Germinal center (tissue), 1 donor: Measurements from ENCODE around the gene CDKL2.
"Not testable (repeated sequence)": the region's sequence is repeated elsewhere in the genome, so short reads cannot be mapped to it uniquely, and the experiment has no call there.

Experiments used
- DNase-seq: peaks from one replicate; pipeline ENCODE4 v3.0.0; 2012; ENCODE audit warnings: mixed read lengths, low spot score

CDKL2 gene

GRCh38 chr4:75552452-75552851 lies 77.9 kb downstream of the CDKL2 start:
- no peak for DNase-seq

DNA sequence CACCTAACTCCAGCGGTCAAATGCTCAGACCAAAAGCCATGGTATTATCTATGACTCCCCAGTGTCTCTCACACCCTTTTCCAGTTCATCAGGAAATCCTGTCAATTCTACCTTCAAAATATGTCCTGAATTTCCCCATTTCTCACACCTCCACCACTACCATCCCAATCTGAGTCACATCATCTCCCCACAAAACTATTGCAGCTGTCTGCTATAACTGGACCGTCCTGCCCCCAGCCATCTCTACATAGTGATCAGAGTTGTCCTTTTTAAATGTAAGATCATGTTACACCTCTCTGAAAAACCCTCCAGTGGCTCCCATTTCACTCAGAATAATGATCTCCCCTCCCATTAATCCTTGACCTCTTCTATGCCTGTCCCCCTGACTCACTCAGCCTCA lies 81.3 kb downstream of the CDKL2 start:
- no peak for DNase-seq

GRCh38 chr4:75547647-75548387 lies 82.5 kb downstream of the CDKL2 start:
- DNase-seq = no peak

DNA sequence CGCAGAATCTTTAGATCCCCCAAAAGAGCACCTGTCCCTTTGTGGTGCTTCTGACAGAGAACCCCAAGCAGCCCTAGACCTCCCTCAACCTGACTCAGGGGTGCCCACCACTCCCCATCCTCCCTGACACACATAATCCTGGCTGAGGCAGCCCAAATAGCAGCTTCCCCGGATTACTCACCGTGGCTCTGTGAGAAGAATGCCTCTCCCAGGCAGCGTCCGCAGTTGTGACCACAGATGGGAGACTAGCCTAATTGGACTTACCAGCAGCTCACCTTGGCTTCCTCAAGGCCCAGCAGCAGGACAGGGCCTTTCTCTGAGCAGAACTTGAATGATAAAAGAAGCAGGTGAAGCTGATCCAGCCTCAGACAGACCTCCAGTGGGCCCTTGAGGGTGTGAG lies 84.8 kb downstream of the CDKL2 start:
- no peak for DNase-seq

DNA sequence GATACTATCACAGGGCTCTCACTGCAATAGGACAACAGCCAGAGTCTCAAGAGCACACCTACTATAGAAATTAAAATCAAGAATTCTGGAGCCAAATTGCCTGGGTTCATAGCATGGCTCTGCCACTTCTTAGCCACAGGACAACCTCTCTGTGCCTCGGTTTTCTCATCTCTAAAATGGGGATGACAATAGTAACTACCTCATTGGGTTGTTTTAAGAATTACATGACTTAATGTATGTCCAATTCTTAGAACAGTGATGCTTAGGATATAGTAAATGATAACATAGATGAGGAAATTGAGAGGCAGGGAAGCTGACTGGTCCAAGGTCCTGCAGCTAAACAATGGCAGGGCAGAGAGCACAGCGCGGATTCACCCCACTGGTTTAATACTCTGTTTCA lies 85.5 kb downstream of the CDKL2 start:
- DNase-seq = no peak

GRCh38 chr4:75544220-75544619 lies 86.1 kb downstream of the CDKL2 start:
- not testable (repeated sequence) for DNase-seq

GRCh38 chr4:75542824-75543223 lies 87.5 kb downstream of the CDKL2 start:
- no peak for DNase-seq

- not testable (repeated sequence) for DNase-seq
These were observed 93.0 kb downstream of the CDKL2 start for GRCh38 chr4:75537308-75537707.

GRCh38 chr4:75533926-75534325 lies 96.4 kb downstream of the CDKL2 start:
- not testable (repeated sequence) for DNase-seq

GRCh38 chr4:75533339-75533887 lies 96.9 kb downstream of the CDKL2 start:
- not testable (repeated sequence) for DNase-seq

GRCh38 chr4:75531536-75532143 lies 98.7 kb downstream of the CDKL2 start:
- DNase-seq = not testable (repeated sequence)

GRCh38 chr4:75530556-75531322 lies 99.6 kb downstream of the CDKL2 start:
- no peak for DNase-seq
